Vagina (tissue), 2 donors: ENCODE measurements around the gene LBH. TPM values are rescaled to one million over a fixed set of nuclear protein-coding genes. Genes with fewer than 3 reads are reported as not detected.

Experiments used
- DNase-seq, 2 donors: peaks; one replicate each; pipeline ENCODE4 v3.0.0-alpha.2; 2017; ENCODE audit errors: extremely low spot score in 2 of 2
- H3K27ac ChIP-seq: fragments of 200-600 bp; sonication (generic); one replicate; pipeline ENCODE4 v1.5.1; 2019
- H3K27me3 ChIP-seq: fragments of 200-600 bp; sonication (generic); one replicate; pipeline ENCODE4 v1.5.1; 2019
- H3K36me3 ChIP-seq, 2 donors: fragments of 200-600 bp; sonication (generic); one replicate each; pipeline ENCODE4 v1.5.1; 2017 to 2019
- H3K4me1 ChIP-seq: fragments of 200-600 bp; sonication (generic); one replicate; pipeline ENCODE4 v1.5.1; 2019
- H3K4me3 ChIP-seq, 2 donors: fragments of 200-600 bp; sonication (generic); 1 replicate in 1 of 2; 2 replicates in 1 of 2; pipeline ENCODE4 v1.5.1; 2016 to 2019
- H3K9me3 ChIP-seq: fragments of 200-600 bp; sonication (generic); one replicate; pipeline ENCODE4 v1.5.1; 2019
- POLR2A ChIP-seq, 2 donors: fragments of 450-650 bp; IDR thresholded peaks; one replicate each; pipeline ENCODE4 v1.6.1; 2017; ENCODE audit warnings: antibody characterized with exemption in 2 of 2, mild to moderate bottlenecking in 2 of 2, moderate library complexity in 2 of 2
- POLR2AphosphoS5 ChIP-seq, 2 donors: sonication (generic); formaldehyde crosslinking; IDR thresholded peaks; one replicate each; pipeline ENCODE4 v1.9.0; 2017; ENCODE audit warnings: antibody characterized with exemption in 2 of 2, mild to moderate bottlenecking in 2 of 2, low read depth in 1 of 2; ENCODE audit not compliant: insufficient read depth in 1 of 2
- intact Hi-C: fragments of 100-400 bp; cut with DNase I; formaldehyde crosslinking; loops from one replicate; pipeline ENCODE4 v1.15.1; 2023
- total RNA-seq: library from RNA; depleted of rRNA; stranded (reverse); fragments of >200 nt; gene quantifications from one replicate; pipeline ENCODE4 v1.2.3, GENCODE V29; 2016
- TF ChIP-seq, protein P1 (sequence below), 3 experiments: fragments of 450-650 bp in 2 of 3; fragments of 200-600 bp in 1 of 3; sonication (generic) in 1 of 3; IDR thresholded peaks; one replicate each; pipeline ENCODE4 v1.5.1; 2017 to 2019; ENCODE audit warnings: antibody characterized with exemption in 3 of 3, mild to moderate bottlenecking in 2 of 3, moderate library complexity in 2 of 3

LBH gene
- total RNA-seq, 1 donor from 2014 or later, result 28.0 TPM

DNA sequence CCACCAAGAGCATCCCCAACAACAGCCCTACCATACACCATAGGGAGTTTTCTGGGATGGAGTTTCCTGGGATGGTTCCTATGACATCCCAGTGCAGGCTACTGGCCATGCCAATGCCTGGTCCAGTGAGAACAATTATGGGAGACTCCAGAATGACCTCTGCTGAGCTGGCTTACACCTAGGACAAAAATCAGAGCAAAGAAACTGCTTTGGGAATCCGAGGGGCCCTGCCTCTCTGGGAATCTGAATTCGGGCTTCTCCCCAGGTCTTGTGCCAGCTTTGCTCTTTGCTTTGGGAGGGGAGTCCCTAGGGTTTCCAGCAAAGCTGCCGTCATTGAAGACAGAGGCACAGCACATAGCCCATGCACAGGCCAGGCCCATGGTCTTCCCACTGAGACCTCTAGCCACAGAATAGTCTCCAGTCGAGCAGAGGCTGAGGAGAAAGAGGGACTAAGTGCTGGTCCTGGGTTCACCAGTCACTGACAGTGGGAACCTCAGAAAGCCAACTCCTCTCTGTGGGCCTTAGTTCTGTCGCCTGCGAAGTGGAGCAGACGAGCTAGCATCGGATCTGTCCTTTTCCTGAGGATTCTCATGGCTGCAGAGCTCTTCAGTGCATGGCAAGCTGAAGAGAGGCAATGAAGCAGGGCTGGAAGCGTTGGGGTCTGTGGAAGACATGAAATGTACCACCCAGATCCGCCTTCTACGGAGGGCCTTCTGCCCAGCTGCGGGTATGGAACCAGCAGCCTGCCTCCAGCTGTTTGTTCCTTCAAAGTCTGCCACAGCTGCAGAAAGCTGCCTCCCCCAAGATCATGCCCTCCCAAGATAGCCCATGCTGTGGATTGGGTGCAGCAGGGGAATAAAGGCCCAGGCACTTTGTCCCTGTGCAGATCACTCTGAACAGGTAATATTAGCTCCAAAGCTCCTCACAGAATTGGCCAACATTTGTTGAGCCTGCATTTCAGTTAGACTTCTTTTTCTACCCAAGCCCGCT lies 11.2 kb upstream of the LBH start:
- intact Hi-C loops, result no loop called here
- DNase-seq, result no peak

DNA sequence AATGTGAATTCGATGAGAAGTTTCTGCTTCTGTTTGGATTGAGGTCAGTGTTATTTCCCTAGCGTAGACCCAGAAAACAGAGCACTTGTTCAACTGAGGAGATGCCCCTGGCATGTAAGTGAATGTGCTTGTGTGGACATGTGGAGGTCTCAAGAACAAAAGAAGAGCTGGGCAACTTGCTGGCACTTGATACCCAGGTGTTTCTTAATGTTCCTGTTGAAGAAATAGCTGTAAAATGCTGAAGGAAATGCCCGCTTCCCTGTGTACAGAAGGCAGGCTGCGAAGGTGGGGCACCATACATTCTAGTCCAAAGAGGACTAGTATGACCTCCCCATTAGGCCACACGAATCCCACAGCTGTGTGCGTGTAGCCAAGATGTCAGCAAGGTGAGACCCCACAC lies 9.8 kb upstream of the LBH start:
- intact Hi-C loops, result no loop called here
- Histone ChIP-seq H3K4me3 (no peak overlapping the region), H3K27me3 (no peaks in the 10 kb centered on the region), H3K27ac (no peak overlapping the region), H3K36me3 (no peaks in the 10 kb centered on the region), H3K4me1 (peaks cover 15% of the 10 kb centered on the region), H3K9me3 (no peaks in the 10 kb centered on the region)
- TF ChIP-seq POLR2AphosphoS5 (IDR thresholded peaks at IDR 0.05; ENCODE audit: insufficient read depth in 1 of 2, low read depth in 1 of 2) (no peak), POLR2A (IDR thresholded peaks at IDR 0.05) (no peak)
- TF ChIP-seq, protein P1, sequence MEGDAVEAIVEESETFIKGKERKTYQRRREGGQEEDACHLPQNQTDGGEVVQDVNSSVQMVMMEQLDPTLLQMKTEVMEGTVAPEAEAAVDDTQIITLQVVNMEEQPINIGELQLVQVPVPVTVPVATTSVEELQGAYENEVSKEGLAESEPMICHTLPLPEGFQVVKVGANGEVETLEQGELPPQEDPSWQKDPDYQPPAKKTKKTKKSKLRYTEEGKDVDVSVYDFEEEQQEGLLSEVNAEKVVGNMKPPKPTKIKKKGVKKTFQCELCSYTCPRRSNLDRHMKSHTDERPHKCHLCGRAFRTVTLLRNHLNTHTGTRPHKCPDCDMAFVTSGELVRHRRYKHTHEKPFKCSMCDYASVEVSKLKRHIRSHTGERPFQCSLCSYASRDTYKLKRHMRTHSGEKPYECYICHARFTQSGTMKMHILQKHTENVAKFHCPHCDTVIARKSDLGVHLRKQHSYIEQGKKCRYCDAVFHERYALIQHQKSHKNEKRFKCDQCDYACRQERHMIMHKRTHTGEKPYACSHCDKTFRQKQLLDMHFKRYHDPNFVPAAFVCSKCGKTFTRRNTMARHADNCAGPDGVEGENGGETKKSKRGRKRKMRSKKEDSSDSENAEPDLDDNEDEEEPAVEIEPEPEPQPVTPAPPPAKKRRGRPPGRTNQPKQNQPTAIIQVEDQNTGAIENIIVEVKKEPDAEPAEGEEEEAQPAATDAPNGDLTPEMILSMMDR (IDR thresholded peaks at IDR 0.05), result no peak
- DNase-seq, result no peak

More for the DNA sequence above, 11.2 kb upstream of the LBH start:
- TF ChIP-seq, protein P1 (IDR thresholded peaks at IDR 0.05), result no peak
- TF ChIP-seq POLR2A (IDR thresholded peaks at IDR 0.05), result no peak
- TF ChIP-seq POLR2AphosphoS5 (IDR thresholded peaks at IDR 0.05; ENCODE audit: insufficient read depth in 1 of 2, low read depth in 1 of 2), result no peak
- H3K27ac ChIP-seq, result no peak overlapping the region
- no peak overlapping the region for H3K4me3 ChIP-seq
- H3K27me3 ChIP-seq, result no peaks in the 10 kb centered on the region
- no peaks in the 10 kb centered on the region for H3K9me3 ChIP-seq
- no peaks in the 10 kb centered on the region for H3K36me3 ChIP-seq
- H3K4me1 ChIP-seq, result peaks cover 6% of the 10 kb centered on the region

DNA sequence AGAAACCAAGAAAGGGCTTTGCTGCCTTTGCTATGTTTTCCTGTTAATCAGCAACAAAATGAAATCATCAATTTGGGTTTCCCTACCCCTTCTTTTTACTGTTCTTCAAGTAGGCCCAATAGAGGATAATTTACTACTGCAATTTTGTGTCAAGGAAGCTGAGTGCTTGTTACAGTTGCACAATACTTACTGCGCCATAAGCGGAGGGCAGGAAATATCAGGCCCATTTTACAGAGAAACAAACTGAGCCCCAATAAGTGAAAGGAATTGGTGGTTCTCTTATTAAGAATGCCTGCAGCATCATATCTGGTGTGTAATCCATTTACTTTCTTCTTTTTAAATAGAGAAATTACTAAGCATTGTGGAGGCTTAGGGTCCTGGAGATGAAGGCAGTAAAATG lies 9.3 kb upstream of the LBH start:
- Histone ChIP-seq H3K36me3 (no peaks in the 10 kb centered on the region), H3K9me3 (no peaks in the 10 kb centered on the region), H3K4me3 (no peak overlapping the region), H3K4me1 (peaks cover 15% of the 10 kb centered on the region), H3K27ac (no peak overlapping the region), H3K27me3 (no peaks in the 10 kb centered on the region)
- intact Hi-C loops, result no loop called here
- TF ChIP-seq POLR2AphosphoS5 (IDR thresholded peaks at IDR 0.05; ENCODE audit: insufficient read depth in 1 of 2, low read depth in 1 of 2) (no peak), POLR2A (IDR thresholded peaks at IDR 0.05) (no peak)
- TF ChIP-seq, protein P1 (IDR thresholded peaks at IDR 0.05), result no peak
- DNase-seq, result no peak

DNA sequence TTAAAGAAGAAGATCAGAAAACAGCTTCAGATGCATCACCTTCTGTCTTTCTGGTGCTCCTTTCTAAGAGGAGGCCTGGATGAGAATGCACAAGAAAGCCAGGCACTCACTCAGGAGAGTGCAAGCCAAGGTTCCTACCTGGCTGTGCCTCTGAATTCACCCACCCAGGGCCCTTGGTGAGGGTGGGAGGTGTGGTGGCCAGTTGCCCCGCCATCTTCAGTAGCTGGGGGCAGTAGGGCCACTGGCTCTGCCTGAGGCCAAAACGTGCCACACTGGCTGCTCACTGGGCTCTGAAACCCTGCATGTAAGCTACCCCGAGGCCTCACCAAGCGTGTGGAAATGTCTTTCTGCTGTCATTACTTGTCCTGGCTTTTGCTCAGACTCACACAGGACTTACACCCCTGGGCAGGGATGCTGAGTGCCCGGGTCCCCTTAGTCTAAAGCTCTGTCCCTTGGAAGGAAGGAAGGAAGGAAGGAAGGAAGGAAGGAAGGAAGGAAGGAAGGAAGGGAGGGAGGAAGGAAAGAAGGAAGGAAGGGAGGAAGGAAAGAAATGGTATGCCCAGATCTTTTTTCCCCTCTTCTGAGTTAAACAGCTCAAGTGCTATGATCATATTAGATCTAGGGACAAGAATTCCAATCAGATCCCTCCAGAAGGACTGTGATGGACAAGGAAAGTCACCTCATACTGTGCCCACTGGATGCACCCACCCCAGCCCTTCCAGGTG lies 8.5 kb upstream of the LBH start:
- Histone ChIP-seq H3K4me3 (no peak overlapping the region), H3K9me3 (no peaks in the 10 kb centered on the region), H3K27ac (no peak overlapping the region), H3K27me3 (no peaks in the 10 kb centered on the region), H3K4me1 (peaks cover 15% of the 10 kb centered on the region), H3K36me3 (no peaks in the 10 kb centered on the region)
- intact Hi-C loops, result no loop called here
- TF ChIP-seq, protein P1 (IDR thresholded peaks at IDR 0.05), result no peak
- TF ChIP-seq POLR2A (IDR thresholded peaks at IDR 0.05) (no peak), POLR2AphosphoS5 (IDR thresholded peaks at IDR 0.05; ENCODE audit: insufficient read depth in 1 of 2, low read depth in 1 of 2) (no peak)
- DNase-seq, result no peak
